Thyroid gland (tissue), 4 donors: ENCODE measurements around the gene CYP4F12.

ENCODE experiments used
- POLR2A ChIP-seq, 2 donors: fragments of 450-650 bp; IDR thresholded peaks; one replicate each; pipeline ENCODE4 v1.6.1; 2017; ENCODE audit warnings: antibody characterized with exemption in 2 of 2, mild to moderate bottlenecking in 2 of 2, moderate library complexity in 1 of 2
- TF ChIP-seq, protein P1 (sequence below), 6 experiments: fragments of 200-600 bp in 3 of 6; fragments of 450-650 bp in 3 of 6; sonication (generic) in 3 of 6; IDR thresholded peaks; one replicate each; pipeline ENCODE4 v1.5.1; 2016 to 2019; ENCODE audit warnings: antibody characterized with exemption in 6 of 6, mild to moderate bottlenecking in 2 of 6, inconsistent platforms in 1 of 6, moderate library complexity in 1 of 6

DNA sequence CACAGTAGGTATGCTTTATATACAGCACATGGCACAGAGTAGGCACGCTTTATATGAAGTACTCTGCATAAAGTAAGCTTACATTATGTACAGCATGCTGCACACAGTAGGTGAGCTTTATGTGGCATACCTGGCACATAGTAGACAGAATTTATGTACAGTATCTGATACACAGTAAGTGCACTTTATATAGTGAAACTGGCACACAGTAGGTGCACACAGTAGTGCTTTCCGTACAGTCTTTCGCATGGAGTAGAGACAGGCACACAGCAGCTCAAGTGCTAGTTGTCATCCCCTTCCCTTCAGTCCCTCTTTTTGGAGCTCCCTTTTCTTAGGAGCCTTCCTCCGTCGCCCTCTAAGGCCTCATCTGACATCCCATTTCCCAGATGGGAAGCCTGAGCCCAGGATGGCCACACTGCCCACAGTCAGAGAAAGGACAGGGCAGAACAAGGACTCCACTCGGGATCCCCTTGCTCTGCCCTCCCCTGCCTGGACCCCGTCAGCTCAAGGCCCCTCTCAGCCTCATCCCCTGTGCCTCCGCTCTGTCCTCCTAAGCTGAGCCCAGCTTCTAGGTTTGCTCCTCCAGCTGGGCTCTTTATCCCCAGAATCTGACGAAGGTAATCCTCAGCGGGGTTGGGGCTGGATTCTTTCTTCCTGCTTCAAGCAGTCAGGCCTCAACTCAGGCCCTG is 852 bp upstream of the CYP4F12 start:
- TF ChIP-seq, protein P1, sequence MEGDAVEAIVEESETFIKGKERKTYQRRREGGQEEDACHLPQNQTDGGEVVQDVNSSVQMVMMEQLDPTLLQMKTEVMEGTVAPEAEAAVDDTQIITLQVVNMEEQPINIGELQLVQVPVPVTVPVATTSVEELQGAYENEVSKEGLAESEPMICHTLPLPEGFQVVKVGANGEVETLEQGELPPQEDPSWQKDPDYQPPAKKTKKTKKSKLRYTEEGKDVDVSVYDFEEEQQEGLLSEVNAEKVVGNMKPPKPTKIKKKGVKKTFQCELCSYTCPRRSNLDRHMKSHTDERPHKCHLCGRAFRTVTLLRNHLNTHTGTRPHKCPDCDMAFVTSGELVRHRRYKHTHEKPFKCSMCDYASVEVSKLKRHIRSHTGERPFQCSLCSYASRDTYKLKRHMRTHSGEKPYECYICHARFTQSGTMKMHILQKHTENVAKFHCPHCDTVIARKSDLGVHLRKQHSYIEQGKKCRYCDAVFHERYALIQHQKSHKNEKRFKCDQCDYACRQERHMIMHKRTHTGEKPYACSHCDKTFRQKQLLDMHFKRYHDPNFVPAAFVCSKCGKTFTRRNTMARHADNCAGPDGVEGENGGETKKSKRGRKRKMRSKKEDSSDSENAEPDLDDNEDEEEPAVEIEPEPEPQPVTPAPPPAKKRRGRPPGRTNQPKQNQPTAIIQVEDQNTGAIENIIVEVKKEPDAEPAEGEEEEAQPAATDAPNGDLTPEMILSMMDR (IDR thresholded peaks at IDR 0.05), result no peak
- TF ChIP-seq POLR2A (IDR thresholded peaks at IDR 0.05), result no peak
